Activated CD4-positive, CD25-positive, alpha-beta regulatory T cell treated with anti-CD3 and anti-CD28 coated beads, Interleukin-2, amount 50 U/mL, for 24 hours (primary cell): ENCODE results near the gene KDM4B.
"Not testable (repeated sequence)": the region's sequence is repeated elsewhere in the genome, so short reads cannot be mapped to it uniquely, and the experiment has no call there.

Source experiments
- ATAC-seq, 2 donors: fragments of 150-1000 bp; cut with Tn5 transposase; one replicate each; pipeline ENCODE4 v1.10.0; 2021; ENCODE audit warnings: mild to moderate bottlenecking in 1 of 2, moderate library complexity in 1 of 2

Gene KDM4B

GRCh38 chr19:4969292-4969771 lies 419 bp downstream of the KDM4B start:
- no peak for ATAC-seq

GRCh38 chr19:4969772-4970531 lies 1.0 kb downstream of the KDM4B start:
- no peak for ATAC-seq

GRCh38 chr19:4970558-4971423 lies 1.9 kb downstream of the KDM4B start:
- ATAC-seq = no peak

- no peak for ATAC-seq
These were observed 2.5 kb downstream of the KDM4B start for GRCh38 chr19:4971424-4971793.

GRCh38 chr19:4971816-4972495 lies 3.0 kb downstream of the KDM4B start:
- ATAC-seq = no peak

GRCh38 chr19:4972509-4973230 lies 3.8 kb downstream of the KDM4B start:
- ATAC-seq = no peak

- no peak for ATAC-seq
These were observed 6.1 kb downstream of the KDM4B start for GRCh38 chr19:4974880-4975469.

GRCh38 chr19:4975601-4976000 lies 6.7 kb downstream of the KDM4B start:
- ATAC-seq = not testable (repeated sequence)

- no peak for ATAC-seq
These were observed 7.7 kb downstream of the KDM4B start for GRCh38 chr19:4976401-4977298.

- ATAC-seq = no peak
These were observed 8.6 kb downstream of the KDM4B start for GRCh38 chr19:4977299-4978174.

GRCh38 chr19:4979211-4979807 lies 10.4 kb downstream of the KDM4B start:
- ATAC-seq = no peak

- no peak for ATAC-seq
These were observed 11.2 kb downstream of the KDM4B start for GRCh38 chr19:4980067-4980466.

- ATAC-seq = no peak
These were observed 12.1 kb downstream of the KDM4B start for GRCh38 chr19:4980838-4981680.

GRCh38 chr19:4981681-4981958 lies 12.7 kb downstream of the KDM4B start:
- no peak for ATAC-seq

GRCh38 chr19:4983346-4984105 lies 14.6 kb downstream of the KDM4B start:
- no peak for ATAC-seq

- ATAC-seq = no peak
These were observed 15.1 kb downstream of the KDM4B start for GRCh38 chr19:4984106-4984380.

GRCh38 chr19:4984438-4984990 lies 15.6 kb downstream of the KDM4B start:
- ATAC-seq = no peak

- no peak for ATAC-seq
These were observed 16.7 kb downstream of the KDM4B start for GRCh38 chr19:4985551-4985991.
